ENCODE data around the gene SLC22A4. TPM values are rescaled to one million over a fixed set of nuclear protein-coding genes. Genes with fewer than 3 reads are reported as not detected.

The SLC22A4 gene
- total RNA-seq, 1 experiment from 2014 or later: 7.5 TPM

DNA sequence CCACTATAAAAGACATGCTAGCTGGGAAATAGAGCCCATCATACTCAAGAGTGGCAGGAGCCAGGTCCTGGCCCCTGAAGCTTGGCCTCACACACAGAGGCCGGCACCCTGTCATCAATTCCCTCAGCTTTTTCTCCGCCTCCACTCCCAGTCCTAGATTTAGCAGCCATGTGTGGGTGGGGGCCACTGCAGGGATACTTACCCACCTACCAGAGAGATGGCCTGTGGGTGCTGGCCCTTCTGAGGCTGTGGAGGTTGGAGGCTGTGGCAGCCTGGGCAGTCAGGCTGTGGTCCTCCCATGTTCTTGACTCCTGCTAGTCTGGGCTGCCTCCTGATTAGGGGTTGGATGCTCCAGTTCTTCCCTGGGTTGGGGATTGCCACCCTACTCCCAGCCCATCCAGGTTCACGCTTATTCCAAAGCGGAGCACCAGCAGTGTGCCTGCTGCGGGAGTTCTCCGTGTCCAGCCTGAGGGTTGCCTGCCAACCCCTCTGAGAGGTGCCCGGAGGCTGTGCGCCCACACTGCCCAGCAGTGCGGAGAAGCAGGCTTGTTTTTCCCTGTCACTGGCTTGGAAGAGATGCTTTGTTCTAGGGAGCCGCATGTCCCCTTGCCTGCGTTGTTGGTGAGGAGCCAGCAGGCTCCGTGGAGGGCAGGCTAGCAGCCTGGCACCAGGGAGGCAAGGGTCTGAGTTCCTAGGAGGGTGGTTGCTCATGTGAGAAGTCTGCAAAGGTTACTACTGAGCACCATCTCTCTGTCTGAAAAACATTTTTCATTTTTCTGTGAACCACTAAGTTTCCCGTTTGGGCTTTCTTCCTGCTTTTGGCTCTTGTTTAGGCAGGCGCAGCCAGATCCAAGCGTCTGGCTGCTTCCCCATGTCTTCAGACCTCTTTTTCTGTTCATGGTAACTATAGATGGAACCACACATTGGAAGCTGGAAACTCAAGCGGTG is 82.8 kb downstream of the SLC22A4 start:
- DNase-seq (ENCODE audit: low read depth): no peak

DNA sequence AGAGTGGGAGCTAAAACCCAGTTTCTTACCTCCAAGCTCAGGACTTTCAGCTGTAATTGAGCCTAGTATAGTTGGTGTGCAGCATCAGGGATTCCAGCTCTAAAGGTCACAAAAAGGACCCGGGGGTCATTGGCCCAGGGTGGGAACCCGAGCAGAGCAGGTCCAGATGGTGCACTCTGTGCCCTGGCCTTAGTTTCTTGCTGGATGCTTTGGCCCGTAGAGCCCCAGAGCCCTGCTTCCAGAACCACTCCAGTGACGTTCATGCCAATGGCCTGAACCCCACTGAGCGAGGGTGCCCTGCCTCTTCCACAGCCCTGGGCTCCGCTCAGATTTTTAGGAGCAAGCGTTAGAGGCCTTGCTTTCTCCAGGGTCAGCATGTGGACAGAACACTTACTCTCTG is 83.5 kb downstream of the SLC22A4 start:
- DNase-seq (ENCODE audit: low read depth): no peak

DNA sequence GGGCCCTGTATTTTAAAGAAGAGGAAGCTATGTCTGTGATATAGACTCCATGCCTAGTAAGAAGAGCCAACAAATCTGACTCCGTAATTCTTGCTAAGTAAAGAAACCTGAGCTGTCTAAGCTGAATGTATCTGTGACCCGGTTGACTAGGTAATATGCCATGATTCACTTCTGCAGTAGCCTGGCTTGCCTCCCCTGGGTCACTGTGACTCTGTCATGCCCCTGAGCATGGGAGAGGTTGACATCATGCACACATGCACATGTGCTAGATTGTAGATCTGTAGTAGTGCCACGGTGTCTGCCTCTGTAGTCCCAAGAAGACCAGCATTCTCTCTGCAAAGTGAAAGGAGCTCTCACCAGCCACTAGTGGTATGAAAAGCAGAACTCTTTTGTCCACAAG is 84.4 kb downstream of the SLC22A4 start:
- peak; percentile 36 for DNase-seq (ENCODE audit: low read depth)

- DNase-seq (ENCODE audit: low read depth): no peak
These were observed 85.9 kb downstream of the SLC22A4 start for GRCh38 chr5:132380047-132380446.

- no peak for DNase-seq (ENCODE audit: low read depth)
These were observed 86.5 kb downstream of the SLC22A4 start for GRCh38 chr5:132380741-132381140.

- no peak for DNase-seq (ENCODE audit: low read depth)
These were observed 87.4 kb downstream of the SLC22A4 start for GRCh38 chr5:132381614-132382013.

DNA sequence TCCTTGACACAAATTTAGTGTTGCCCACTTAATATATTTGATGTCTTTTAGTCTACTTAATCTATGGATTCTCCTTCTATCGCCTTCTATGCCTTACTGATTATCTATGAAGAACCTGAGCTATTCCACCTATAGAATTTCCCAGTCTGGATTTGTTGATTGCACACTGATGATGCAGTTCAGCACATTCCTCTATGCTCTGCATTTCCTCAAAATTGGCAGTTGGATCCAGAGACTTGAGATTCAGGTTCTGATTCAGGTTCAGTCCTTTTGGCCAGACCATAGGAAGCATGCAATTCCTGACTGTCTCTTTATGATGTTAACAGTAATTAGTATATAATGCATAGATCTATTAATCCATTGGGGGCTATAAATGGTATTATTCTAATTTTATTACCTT is 89.1 kb downstream of the SLC22A4 start:
- no peak for DNase-seq (ENCODE audit: low read depth)

- DNase-seq (ENCODE audit: low read depth): no peak
These were observed 89.8 kb downstream of the SLC22A4 start for GRCh38 chr5:132383984-132384383.

- no peak for DNase-seq (ENCODE audit: low read depth)
These were observed 90.4 kb downstream of the SLC22A4 start for GRCh38 chr5:132384506-132385050.

DNA sequence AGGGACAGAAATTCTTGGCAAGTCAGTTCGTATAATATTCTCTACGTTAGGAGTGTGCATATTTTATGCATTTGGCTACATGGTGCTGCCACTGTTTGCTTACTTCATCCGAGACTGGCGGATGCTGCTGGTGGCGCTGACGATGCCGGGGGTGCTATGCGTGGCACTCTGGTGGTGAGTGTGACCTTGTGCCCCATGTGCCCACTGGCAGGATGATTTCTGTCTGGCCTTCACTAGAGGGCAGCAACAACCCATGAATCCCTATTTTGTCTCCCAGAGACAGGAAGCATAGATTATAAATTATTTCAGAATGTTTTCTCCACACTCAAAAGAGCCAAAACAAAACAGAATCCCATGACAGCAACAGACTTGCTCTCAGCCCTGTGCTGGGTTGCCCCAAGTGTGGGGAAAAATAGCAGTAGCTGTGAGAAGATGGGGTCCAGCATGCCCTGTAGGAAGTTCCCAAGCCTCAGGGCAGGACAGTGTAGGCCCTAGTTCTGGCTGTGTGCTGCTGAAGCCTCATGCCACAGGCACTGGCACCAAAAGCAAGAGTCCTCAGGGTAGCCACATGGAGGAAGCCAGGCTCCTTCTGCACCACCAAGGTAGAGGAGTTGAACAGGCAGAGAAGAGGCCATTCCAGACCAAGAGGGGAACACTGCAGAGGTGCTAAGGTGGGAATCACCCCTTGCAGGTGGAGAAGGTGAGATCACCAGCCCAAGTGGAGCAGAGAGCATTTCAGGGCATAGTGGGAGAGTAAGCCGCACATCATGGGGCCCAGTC is 91.3 kb downstream of the SLC22A4 start:
- peak; percentile 74 for DNase-seq (ENCODE audit: low read depth)

DNA sequence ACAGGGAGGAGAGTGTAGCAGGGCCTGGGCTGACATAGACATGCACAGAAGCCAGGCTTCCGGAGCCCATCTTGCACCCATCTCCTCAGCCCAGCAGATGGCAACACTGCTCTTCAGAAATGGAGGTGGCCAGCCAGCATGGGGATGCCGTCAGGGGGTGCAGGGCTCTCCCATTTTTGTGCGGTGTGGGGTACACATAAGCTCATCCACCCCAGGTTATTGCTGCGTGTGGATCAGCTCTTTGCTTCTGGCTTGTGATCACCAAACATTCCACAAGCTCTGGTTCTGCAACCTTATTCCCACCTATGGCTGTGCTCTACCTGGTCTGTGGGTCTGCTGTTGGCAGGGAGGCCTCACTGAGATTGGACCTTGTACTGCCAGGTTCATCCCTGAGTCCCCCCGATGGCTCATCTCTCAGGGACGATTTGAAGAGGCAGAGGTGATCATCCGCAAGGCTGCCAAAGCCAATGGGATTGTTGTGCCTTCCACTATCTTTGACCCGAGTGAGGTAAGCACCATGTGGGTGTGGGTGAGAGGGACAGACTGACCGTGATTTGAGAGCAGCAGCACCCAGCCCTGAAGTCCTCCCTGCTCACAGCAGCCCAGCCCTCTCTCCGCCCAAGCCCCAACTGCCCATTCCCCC is 92.6 kb downstream of the SLC22A4 start:
- DNase-seq (ENCODE audit: low read depth): peak; percentile 73

GRCh38 chr5:132387640-132388117 is 93.5 kb downstream of the SLC22A4 start:
- DNase-seq (ENCODE audit: low read depth): peak; percentile 99

GRCh38 chr5:132388244-132389050 is 94.3 kb downstream of the SLC22A4 start:
- peak; percentile 86 for DNase-seq (ENCODE audit: low read depth)

DNA sequence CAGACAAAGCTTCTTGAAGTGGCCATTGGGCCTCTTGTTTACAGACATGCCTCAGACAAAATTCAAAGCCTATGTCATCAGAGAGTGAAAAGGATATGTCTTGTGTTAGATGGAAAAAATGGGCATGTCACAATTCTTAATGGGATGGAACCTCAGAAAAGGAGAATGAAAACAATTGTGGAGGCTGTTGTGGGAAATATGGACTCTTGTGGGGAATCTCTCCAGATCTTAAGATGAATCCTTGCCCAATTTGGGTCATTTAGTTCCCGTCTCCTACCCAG is 94.8 kb downstream of the SLC22A4 start:
- no peak for DNase-seq (ENCODE audit: low read depth)

GRCh38 chr5:132389585-132390286 is 95.5 kb downstream of the SLC22A4 start:
- peak; percentile 100 for DNase-seq (ENCODE audit: low read depth)

DNA sequence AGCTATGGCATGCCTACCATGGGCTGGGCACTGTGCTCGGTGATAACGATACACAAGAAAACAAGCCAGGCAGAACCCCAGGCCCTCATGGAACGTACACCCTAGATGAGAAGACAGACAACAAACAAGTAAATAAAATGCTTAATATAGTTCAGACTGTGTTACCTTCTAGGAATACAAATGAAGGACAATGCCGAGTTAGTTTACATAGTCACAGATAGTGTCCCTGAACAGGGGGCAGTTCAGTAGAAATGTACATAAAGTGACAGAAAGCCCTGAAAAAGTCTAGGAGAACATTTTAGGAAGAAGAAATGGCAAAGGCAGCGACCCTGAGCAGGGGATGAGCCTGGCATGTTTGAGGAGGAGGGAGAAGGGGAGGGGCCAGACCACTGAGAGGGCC is 97.1 kb downstream of the SLC22A4 start:
- DNase-seq (ENCODE audit: low read depth): no peak

DNA sequence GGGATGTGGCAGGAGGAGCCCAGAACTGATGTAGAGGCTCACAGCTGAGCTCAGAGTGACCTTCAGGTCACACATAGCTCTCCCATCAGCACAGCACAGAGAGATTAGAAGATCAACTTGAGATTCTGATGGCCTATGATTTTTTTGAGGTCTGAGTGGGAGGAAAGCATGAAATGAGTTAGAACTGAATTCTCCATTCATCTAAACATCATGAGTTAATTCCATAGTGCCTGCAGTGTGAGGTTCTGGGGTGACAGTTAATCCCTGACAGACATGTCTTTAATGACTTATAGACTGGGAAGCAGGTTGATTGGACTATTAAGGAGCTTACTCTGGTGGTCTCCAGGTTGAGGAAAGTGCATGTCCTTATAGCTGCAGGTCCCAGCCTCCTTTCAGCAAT is 97.7 kb downstream of the SLC22A4 start:
- DNase-seq (ENCODE audit: low read depth): no peak

DNA sequence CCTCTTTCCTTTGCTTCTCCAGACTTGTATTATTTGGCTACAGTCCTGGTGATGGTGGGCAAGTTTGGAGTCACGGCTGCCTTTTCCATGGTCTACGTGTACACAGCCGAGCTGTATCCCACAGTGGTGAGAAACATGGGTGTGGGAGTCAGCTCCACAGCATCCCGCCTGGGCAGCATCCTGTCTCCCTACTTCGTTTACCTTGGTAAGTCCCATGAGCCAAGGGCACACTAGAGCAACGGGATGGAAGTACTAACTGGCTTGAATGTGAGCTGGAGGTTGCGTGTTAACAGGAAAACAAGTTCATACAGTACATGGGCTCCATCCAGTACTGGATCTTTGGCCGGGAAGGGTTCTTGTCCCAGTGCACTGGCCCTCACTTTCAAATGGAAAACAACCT is 98.2 kb downstream of the SLC22A4 start:
- no peak for DNase-seq (ENCODE audit: low read depth)

DNA sequence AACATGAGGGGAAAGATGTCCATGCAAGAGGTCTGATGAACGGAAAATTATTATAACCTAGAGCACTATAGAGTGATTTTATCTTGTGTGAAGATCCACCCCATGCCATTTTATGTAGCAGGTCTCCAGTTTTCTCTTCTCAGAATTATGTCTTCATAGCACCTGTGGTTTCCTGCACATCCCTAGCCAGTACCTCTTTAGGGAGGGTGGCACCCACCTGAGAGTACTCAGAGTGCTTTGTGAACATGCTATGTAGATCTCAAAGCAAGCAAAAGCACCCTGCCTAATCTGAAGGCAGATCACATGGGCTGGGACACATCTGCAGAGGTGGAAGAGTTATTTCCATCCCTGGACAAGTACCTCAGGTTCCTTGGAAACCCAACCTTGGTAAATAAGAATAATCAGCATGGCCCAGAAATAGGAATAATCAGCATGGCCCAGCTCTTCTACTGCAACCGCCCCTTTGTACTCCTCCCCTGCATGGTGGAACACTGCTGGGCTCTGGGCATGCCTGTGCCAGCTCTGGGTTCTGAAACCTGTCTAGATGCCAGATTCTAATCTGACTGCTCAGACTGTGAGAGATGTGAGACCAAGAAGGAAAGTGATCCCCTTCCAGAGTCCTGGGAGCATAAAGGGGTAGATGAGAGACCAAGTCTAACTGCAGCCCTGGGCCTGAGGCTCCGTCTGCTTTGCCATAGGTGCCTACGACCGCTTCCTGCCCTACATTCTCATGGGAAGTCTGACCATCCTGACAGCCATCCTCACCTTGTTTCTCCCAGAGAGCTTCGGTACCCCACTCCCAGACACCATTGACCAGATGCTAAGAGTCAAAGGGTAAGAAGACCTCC is 99.0 kb downstream of the SLC22A4 start:
- no peak for DNase-seq (ENCODE audit: low read depth)

All from M059J (cell line).